Activated CD8-positive, alpha-beta T cell treated with anti-CD3 and anti-CD28 coated beads, Interleukin-2, amount 10 ng/mL, durations not matched to agents 7 days and 5 days (primary cell): Measurements from ENCODE around the gene CD80. TPM values are rescaled to one million over a fixed set of nuclear protein-coding genes. Genes with fewer than 3 reads are reported as not detected.
"Not testable (repeated sequence)": the region's sequence is repeated elsewhere in the genome, so short reads cannot be mapped to it uniquely, and the experiment has no call there.

Source experiments
- ATAC-seq: fragments of 150-1000 bp; cut with Tn5 transposase; one replicate; pipeline ENCODE4 v1.10.0; 2021; ENCODE audit warnings: moderate library complexity
- CTCF ChIA-PET: fragments of 350-600 bp; sonication (Branson Sonifier 250); formaldehyde crosslinking; loops from one replicate; lab custom pipeline; 2021; ENCODE audit warnings: antibody characterized with exemption; lab: Charles Lee
- POLR2A ChIA-PET: fragments of 350-600 bp; sonication (Branson Sonifier 250); formaldehyde crosslinking; loops from one replicate; lab custom pipeline; 2021; ENCODE audit warnings: antibody characterized with exemption; lab: Charles Lee
- DNase-seq: peaks from one replicate; pipeline ENCODE4 v3.0.0-alpha.2; 2020
- H3K27ac Mint-ChIP-seq: one replicate; pipeline ENCODE4 v1.8.0; 2021; ENCODE audit warnings: mild to moderate bottlenecking, mixed read lengths
- H3K27me3 Mint-ChIP-seq: one replicate; pipeline ENCODE4 v1.8.0; 2021; ENCODE audit warnings: low read depth, mixed read lengths
- H3K36me3 Mint-ChIP-seq: one replicate; pipeline ENCODE4 v1.8.0; 2021; ENCODE audit warnings: low read depth, mixed read lengths
- H3K4me1 Mint-ChIP-seq: one replicate; pipeline ENCODE4 v1.8.0; 2021; ENCODE audit warnings: low read depth, mixed read lengths
- H3K4me3 Mint-ChIP-seq: one replicate; pipeline ENCODE4 v1.8.0; 2021; ENCODE audit warnings: mild to moderate bottlenecking, mixed read lengths
- H3K9me3 Mint-ChIP-seq: one replicate; pipeline ENCODE4 v1.8.0; 2022; ENCODE audit warnings: mixed read lengths; ENCODE audit not compliant: insufficient read depth
- total RNA-seq, 2 experiments: library from RNA; stranded (reverse); gene quantifications; one replicate each; pipeline ENCODE4 v1.2.3, GENCODE V29; 2021

CD80 gene
- total RNA-seq, 2 experiments from 2014 or later = 19.1 to 20.2 TPM

GRCh38 chr3:119558626-119559317 lies 642 bp downstream of the CD80 start:
- Mint-ChIP-seq H3K27ac (peak overlapping the region; percentile 78), H3K27me3 (no peaks in the 10 kb centered on the region), H3K9me3 (no peaks in the 10 kb centered on the region), H3K36me3 (peaks cover 40% of the 10 kb centered on the region), H3K4me3 (peak overlapping the region; percentile 78), H3K4me1 (peaks cover 73% of the 10 kb centered on the region)
- CTCF ChIA-PET = interaction anchor here (0.7 to 2.0 kb wide), 19 partner anchors 8 to 284 kb away, joined by 3 to 10 read pairs (median 4); partner anchors contain the start of gene ADPRH
- POLR2A ChIA-PET = interaction anchor here (2.1 to 4.3 kb wide), 3 partner anchors 60 to 95 kb away, joined by 10 to 30 read pairs (median 11); partner anchors contain the start of genes TIMMDC1 and TMEM39A
- DNase-seq = no peak
- ATAC-seq = no peak

GRCh38 chr3:119557877-119558269 lies 1.5 kb downstream of the CD80 start:
- Mint-ChIP-seq H3K36me3 (peaks cover 42% of the 10 kb centered on the region), H3K4me1 (peaks cover 75% of the 10 kb centered on the region), H3K4me3 (peak overlapping the region; percentile 78), H3K9me3 (no peaks in the 10 kb centered on the region), H3K27me3 (no peaks in the 10 kb centered on the region), H3K27ac (peak overlapping the region; percentile 78)
- POLR2A ChIA-PET = interaction anchor here (1.0 to 4.3 kb wide), 3 partner anchors 59 to 118 kb away, joined by 3 to 30 read pairs (median 10); partner anchors contain the start of genes TIMMDC1 and TMEM39A
- CTCF ChIA-PET = interaction anchor here (1.1 to 1.9 kb wide), 5 partner anchors 15 to 317 kb away, joined by 3 to 5 read pairs (median 4); partner anchors contain the start of genes B4GALT4 and TIMMDC1
- peak; percentile 77 for DNase-seq
- ATAC-seq = peak; percentile 35

- H3K36me3 Mint-ChIP-seq = peaks cover 45% of the 10 kb centered on the region
- ChIA-PET CTCF (interaction anchor here (1.1 to 1.9 kb wide), 3 partner anchors 15 to 316 kb away, joined by 3 to 5 read pairs (median 4); partner anchors contain the start of genes B4GALT4 and TIMMDC1), POLR2A (interaction anchor here (0.6 to 4.3 kb wide), 4 partner anchors 58 to 792 kb away, joined by 3 to 30 read pairs (median 7); partner anchors contain the start of genes TIMMDC1 and TMEM39A)
- peak overlapping the region; percentile 78 for H3K4me3 Mint-ChIP-seq
- peaks cover 72% of the 10 kb centered on the region for H3K4me1 Mint-ChIP-seq
- peak overlapping the region; percentile 78 for H3K27ac Mint-ChIP-seq
- ATAC-seq (no peak), DNase-seq (no peak)
- H3K9me3 Mint-ChIP-seq = no peaks in the 10 kb centered on the region
- no peaks in the 10 kb centered on the region for H3K27me3 Mint-ChIP-seq
Measured at GRCh38 chr3:119557192-119557876, 2.1 kb downstream of the CD80 start.

- H3K36me3 Mint-ChIP-seq = peaks cover 56% of the 10 kb centered on the region
- DNase-seq (no peak), ATAC-seq (no peak)
- H3K9me3 Mint-ChIP-seq = no peaks in the 10 kb centered on the region
- POLR2A ChIA-PET = interaction anchor here (0.6 to 2.7 kb wide), 4 partner anchors 9 to 740 kb away, joined by 3 to 10 read pairs (median 4); partner anchors contain the start of gene TMEM39A
- H3K4me1 Mint-ChIP-seq = peaks cover 72% of the 10 kb centered on the region
- CTCF ChIA-PET = interaction anchor here (1.1 to 1.9 kb wide), 2 partner anchors 30 to 315 kb away, joined by 5 read pairs; partner anchors contain the start of gene B4GALT4
- H3K27me3 Mint-ChIP-seq = no peaks in the 10 kb centered on the region
- peak overlapping the region; percentile 78 for H3K4me3 Mint-ChIP-seq
- peak overlapping the region; percentile 71 for H3K27ac Mint-ChIP-seq
Measured at GRCh38 chr3:119555929-119556328, 3.5 kb downstream of the CD80 start.

- H3K36me3 Mint-ChIP-seq = peaks cover 58% of the 10 kb centered on the region
- ChIA-PET POLR2A (interaction anchor here (1.3 to 1.5 kb wide), 2 partner anchors 9 to 57 kb away, joined by 4 to 5 read pairs; no protein-coding TSS in a partner anchor), CTCF (interaction anchor here (1.1 kb wide), 1 partner anchor 29 kb away, joined by 5 read pairs; no protein-coding TSS in a partner anchor)
- no peaks in the 10 kb centered on the region for H3K9me3 Mint-ChIP-seq
- peak overlapping the region; percentile 78 for H3K4me3 Mint-ChIP-seq
- peak overlapping the region; percentile 71 for H3K27ac Mint-ChIP-seq
- H3K4me1 Mint-ChIP-seq = peaks cover 69% of the 10 kb centered on the region
- no peak for ATAC-seq
- DNase-seq = no peak
- no peaks in the 10 kb centered on the region for H3K27me3 Mint-ChIP-seq
Measured at GRCh38 chr3:119555309-119555735, 4.1 kb downstream of the CD80 start.

- ATAC-seq (no peak), DNase-seq (no peak)
- POLR2A ChIA-PET = interaction anchor here (1.3 kb wide), 1 partner anchor 90 kb away, joined by 3 read pairs; the partner anchor contains the start of gene TMEM39A
- H3K9me3 Mint-ChIP-seq = no peaks in the 10 kb centered on the region
- peaks cover 61% of the 10 kb centered on the region for H3K36me3 Mint-ChIP-seq
- CTCF ChIA-PET = interaction anchor here (0.8 kb wide), 1 partner anchor 34 kb away, joined by 4 read pairs; no protein-coding TSS in a partner anchor
- H3K27ac Mint-ChIP-seq = peak overlapping the region; percentile 58
- H3K4me1 Mint-ChIP-seq = peaks cover 57% of the 10 kb centered on the region
- H3K27me3 Mint-ChIP-seq = no peaks in the 10 kb centered on the region
- H3K4me3 Mint-ChIP-seq = no peak overlapping the region
Measured at GRCh38 chr3:119553823-119554415, 5.5 kb downstream of the CD80 start.

GRCh38 chr3:119552928-119553327 lies 6.5 kb downstream of the CD80 start:
- Mint-ChIP-seq H3K36me3 (peaks cover 58% of the 10 kb centered on the region), H3K4me1 (peaks cover 51% of the 10 kb centered on the region)
- H3K27me3 Mint-ChIP-seq, H3K9me3 Mint-ChIP-seq, POLR2A ChIA-PET, H3K27ac Mint-ChIP-seq, H3K4me3 Mint-ChIP-seq, CTCF ChIA-PET, DNase-seq, ATAC-seq: not testable (repeated sequence)

- ChIA-PET CTCF (interaction anchor here (1.9 kb wide), 1 partner anchor 8 kb away, joined by 10 read pairs; the partner anchor contains the start of gene CD80), POLR2A (no interaction called here)
- Mint-ChIP-seq H3K4me3 (no peak overlapping the region), H3K4me1 (peaks cover 38% of the 10 kb centered on the region), H3K27ac (no peak overlapping the region), H3K27me3 (no peaks in the 10 kb centered on the region), H3K36me3 (peaks cover 57% of the 10 kb centered on the region), H3K9me3 (no peaks in the 10 kb centered on the region)
- no peak for DNase-seq
- ATAC-seq = no peak
Measured at GRCh38 chr3:119551598-119551997, 7.8 kb downstream of the CD80 start.

- DNase-seq (no peak), ATAC-seq (no peak)
- ChIA-PET POLR2A (no interaction called here), CTCF (interaction anchor here (0.6 to 1.9 kb wide), 3 partner anchors 9 to 130 kb away, joined by 3 to 10 read pairs (median 3); partner anchors contain the start of gene CD80)
- peaks cover 56% of the 10 kb centered on the region for H3K36me3 Mint-ChIP-seq
- H3K4me3 Mint-ChIP-seq = no peak overlapping the region
- H3K27ac Mint-ChIP-seq = no peak overlapping the region
- no peaks in the 10 kb centered on the region for H3K9me3 Mint-ChIP-seq
- H3K27me3 Mint-ChIP-seq = no peaks in the 10 kb centered on the region
- H3K4me1 Mint-ChIP-seq = peaks cover 25% of the 10 kb centered on the region
Measured at GRCh38 chr3:119550192-119550910, 9.1 kb downstream of the CD80 start.

GRCh38 chr3:119548341-119548740 lies 11.1 kb downstream of the CD80 start:
- H3K4me3 Mint-ChIP-seq = no peak overlapping the region
- ChIA-PET CTCF (no interaction called here), POLR2A (no interaction called here)
- no peaks in the 10 kb centered on the region for H3K27me3 Mint-ChIP-seq
- H3K4me1 Mint-ChIP-seq = peaks cover 7% of the 10 kb centered on the region
- H3K9me3 Mint-ChIP-seq = no peaks in the 10 kb centered on the region
- no peak overlapping the region for H3K27ac Mint-ChIP-seq
- H3K36me3 Mint-ChIP-seq = peaks cover 56% of the 10 kb centered on the region
- DNase-seq (no peak), ATAC-seq (no peak)
